ENCODE data around the gene UNC5A. TPM values are rescaled to one million over a fixed set of nuclear protein-coding genes. Genes with fewer than 3 reads are reported as not detected.

Gene UNC5A
- total and polyA plus RNA-seq, 10 of the 15 experiments (the other 5 are each of a cell fraction or from before 2014, with no cell fraction given): not detected

DNA sequence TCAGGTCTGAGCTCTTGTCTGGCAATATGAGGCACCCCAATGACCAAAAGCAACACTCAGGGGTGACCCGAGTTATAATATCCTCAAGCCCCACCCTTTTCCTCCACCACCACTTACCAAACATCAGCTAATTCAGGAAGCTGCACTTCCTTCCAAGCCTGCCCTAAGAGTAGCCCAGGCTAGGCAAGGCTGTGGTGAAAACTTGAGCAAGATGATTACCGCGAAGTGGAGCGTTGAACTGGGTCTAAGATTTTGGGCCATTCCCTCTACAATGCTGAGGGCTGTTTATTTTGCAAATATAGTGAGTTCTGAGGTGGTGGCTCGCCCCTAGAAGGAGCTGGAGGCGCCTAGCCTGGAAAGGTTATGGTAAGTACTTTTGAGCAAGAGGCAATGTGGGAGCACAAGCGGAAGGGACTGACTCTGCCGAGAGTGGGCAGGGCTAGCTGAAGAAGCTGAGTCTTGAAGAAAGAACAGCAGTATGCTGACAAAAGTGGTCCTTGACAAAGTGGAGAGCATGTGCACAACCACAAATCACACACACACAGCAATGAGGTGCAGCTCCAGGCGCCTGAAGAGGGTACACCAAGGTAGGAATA, 89.0 kb downstream of the UNC5A start, which contains the start of gene HK3:
HK3 (minus strand) TSS at position 51 of the 596 bp plus-strand sequence. CDS start 3,187 bp downstream, outside the sequence.
- Histone ChIP-seq H3K9me3 (replicated peaks; ENCODE audit: control insufficient read depth, insufficient read depth, low read length) (no peaks in the 10 kb centered on the region), H3K27ac (ENCODE audit: control insufficient read depth, insufficient read depth) (no peak within 1 kb of the TSS), H2AFZ (ENCODE audit: control insufficient read depth, low read depth, low read length) (no peak within 1 kb of the TSS), H3K27me3 (replicated peaks in 1 of 2; ENCODE audit: control insufficient read depth in 2 of 2, insufficient read depth in 2 of 2, low read length in 1 of 2) (no peaks in the 10 kb centered on the region), H3K9ac (ENCODE audit: control insufficient read depth, insufficient read depth, low read length) (no peak within 1 kb of the TSS), H3K79me2 (ENCODE audit: control insufficient read depth, insufficient read depth, low read length) (no peaks in the 10 kb centered on the region), H4K20me1 (ENCODE audit: control insufficient read depth, insufficient read depth) (no peaks in the 10 kb centered on the region), H3K4me3 (no peak within 1 kb of the TSS), H3K4me1 (ENCODE audit: control insufficient read depth, insufficient read depth, low read length) (peaks cover 10% of the 10 kb centered on the region), H3K36me3 (ENCODE audit: control insufficient read depth in 2 of 2, insufficient read depth in 2 of 2, low read length in 1 of 2) (peaks cover 7 to 10% of the 10 kb centered on the region in 2 experiments; a peak in 3 of 4 replicates), H3K4me2 (ENCODE audit: control insufficient read depth, insufficient read depth) (no peak within 1 kb of the TSS)
- 59% methylated on average over 9 of the region's 9 CpGs for WGBS (ENCODE audit: insufficient coverage, insufficient replicate concordance, low lambda C conversion rate, missing lambda C conversion rate)
- no peak for TF ChIP-seq YBX1 (IDR thresholded peaks at IDR 0.05)
- no peak for TF ChIP-seq YY1 (IDR thresholded peaks at IDR 0.05; ENCODE audit: low read depth, low read length)
- no peak for TF ChIP-seq POU2F2 (IDR thresholded peaks at IDR 0.05; ENCODE audit: borderline replicate concordance, low read depth, low read length)
- TF ChIP-seq, protein P1, sequence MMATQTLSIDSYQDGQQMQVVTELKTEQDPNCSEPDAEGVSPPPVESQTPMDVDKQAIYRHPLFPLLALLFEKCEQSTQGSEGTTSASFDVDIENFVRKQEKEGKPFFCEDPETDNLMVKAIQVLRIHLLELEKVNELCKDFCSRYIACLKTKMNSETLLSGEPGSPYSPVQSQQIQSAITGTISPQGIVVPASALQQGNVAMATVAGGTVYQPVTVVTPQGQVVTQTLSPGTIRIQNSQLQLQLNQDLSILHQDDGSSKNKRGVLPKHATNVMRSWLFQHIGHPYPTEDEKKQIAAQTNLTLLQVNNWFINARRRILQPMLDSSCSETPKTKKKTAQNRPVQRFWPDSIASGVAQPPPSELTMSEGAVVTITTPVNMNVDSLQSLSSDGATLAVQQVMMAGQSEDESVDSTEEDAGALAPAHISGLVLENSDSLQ (IDR thresholded peaks at IDR 0.05): no peak
- no peak for TF ChIP-seq POLR2AphosphoS5 (IDR thresholded peaks at IDR 0.05; ENCODE audit: low read length)
- TF ChIP-seq IRF5 (IDR thresholded peaks at IDR 0.05; ENCODE audit: borderline replicate concordance): no peak
- TF ChIP-seq ZNF274 (IDR thresholded peaks at IDR 0.05; ENCODE audit: insufficient read depth, insufficient read length): no peak
- TF ChIP-seq, protein P2, sequence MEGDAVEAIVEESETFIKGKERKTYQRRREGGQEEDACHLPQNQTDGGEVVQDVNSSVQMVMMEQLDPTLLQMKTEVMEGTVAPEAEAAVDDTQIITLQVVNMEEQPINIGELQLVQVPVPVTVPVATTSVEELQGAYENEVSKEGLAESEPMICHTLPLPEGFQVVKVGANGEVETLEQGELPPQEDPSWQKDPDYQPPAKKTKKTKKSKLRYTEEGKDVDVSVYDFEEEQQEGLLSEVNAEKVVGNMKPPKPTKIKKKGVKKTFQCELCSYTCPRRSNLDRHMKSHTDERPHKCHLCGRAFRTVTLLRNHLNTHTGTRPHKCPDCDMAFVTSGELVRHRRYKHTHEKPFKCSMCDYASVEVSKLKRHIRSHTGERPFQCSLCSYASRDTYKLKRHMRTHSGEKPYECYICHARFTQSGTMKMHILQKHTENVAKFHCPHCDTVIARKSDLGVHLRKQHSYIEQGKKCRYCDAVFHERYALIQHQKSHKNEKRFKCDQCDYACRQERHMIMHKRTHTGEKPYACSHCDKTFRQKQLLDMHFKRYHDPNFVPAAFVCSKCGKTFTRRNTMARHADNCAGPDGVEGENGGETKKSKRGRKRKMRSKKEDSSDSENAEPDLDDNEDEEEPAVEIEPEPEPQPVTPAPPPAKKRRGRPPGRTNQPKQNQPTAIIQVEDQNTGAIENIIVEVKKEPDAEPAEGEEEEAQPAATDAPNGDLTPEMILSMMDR (IDR thresholded peaks at IDR 0.05 in 2 of 3, conservative IDR thresholded peaks at IDR 0.05 in 1 of 3; ENCODE audit: control insufficient read depth in 2 of 3, extremely low read depth in 1 of 3, insufficient read depth in 1 of 3, low read depth in 3 of 3, low read length in 3 of 3): no peak
- no peak for TF ChIP-seq NFIC (IDR thresholded peaks at IDR 0.05; ENCODE audit: low read depth, low read length)
- TF ChIP-seq EED (IDR thresholded peaks at IDR 0.05; ENCODE audit: low read depth): no peak
- no peak for TF ChIP-seq RCOR1 (conservative IDR thresholded peaks at IDR 0.05; ENCODE audit: low read depth, low read length)
- ChIA-PET SMC1A (ENCODE audit: uncharacterized antibody, unreplicated experiment) (interaction anchor here (1.0 kb wide), 1 partner anchor 241 kb away, joined by 4 read pairs; no protein-coding TSS in a partner anchor), RAD21 (ENCODE audit: unreplicated experiment) (no interaction called here), POLR2A (no interaction called here), CTCF (interaction anchor here (0.8 to 1.8 kb wide), 4 partner anchors 33 to 241 kb away, joined by 3 to 10 read pairs (median 4); no protein-coding TSS in a partner anchor)
- intact Hi-C loops (cut with micrococcal nuclease; ENCODE audit: unreplicated experiment) (no loop called here), in situ Hi-C loops (cut with MboI) (no loop called here)
- ATAC-seq: no peak
- no peak for FAIRE-seq
- no TSS peak for BruUV-seq (replicated peaks)
- DNase-seq (ENCODE audit: low read depth, low spot score): no peak

Data from GM12878 (cell line).